OCI-LY7 (cell line): ENCODE data around the gene ZNF672.
A peak's percentile ranks its signal among the peaks of the same experiment; 100 is the strongest.

Experiments used
- CTCF ChIP-seq: fragments of 200-600 bp; sonication (generic); conservative IDR thresholded peaks from 2 replicates; pipeline ENCODE4 v1.5.1; 2014; ENCODE audit warnings: mild to moderate bottlenecking, antibody characterized with exemption, low read length, moderate library complexity, mixed read lengths
- EZH2phosphoT487 ChIP-seq: fragments of 200-600 bp; sonication (generic); IDR thresholded peaks from 2 replicates; pipeline ENCODE4 v1.6.1; 2018; ENCODE audit warnings: low read depth, borderline replicate concordance, mild to moderate bottlenecking, mixed run types, antibody characterized with exemption, low read length, moderate library complexity, mixed read lengths

- 0 out of 2 replicates have a peak, but pooled peaks have one; percentile 21 for TF ChIP-seq CTCF
- no peak for TF ChIP-seq EZH2phosphoT487
Observed at GRCh38 chr1:248811514-248812490, 26.2 kb upstream of the ZNF672 start.
